GM19351 (cell line): ENCODE measurements around the gene ARL3.
"Not testable (repeated sequence)": the region's sequence is repeated elsewhere in the genome, so short reads cannot be mapped to it uniquely, and the experiment has no call there.

Source experiments
- ATAC-seq: cut with Tn5 transposase; IDR thresholded peaks from one replicate; pipeline ENCODE4 v1.9.1; 2021; ENCODE audit warnings: mild to moderate bottlenecking, moderate library complexity; ENCODE audit not compliant: unreplicated experiment

ARL3 gene

GRCh38 chr10:102713814-102714620 is at the start of gene ARL3:
Gene ARL3, minus strand, starts transcription at chr10:102714397. Its CDS starts 122 bp downstream, at chr10:102714275.
- peak; percentile 76 for ATAC-seq

- no peak for ATAC-seq
These were observed 48.9 kb upstream of the ARL3 start for GRCh38 chr10:102763037-102763607.

GRCh38 chr10:102762401-102763015 is 48.3 kb upstream of the ARL3 start:
- no peak for ATAC-seq

GRCh38 chr10:102761981-102762380 is 47.8 kb upstream of the ARL3 start:
- no peak for ATAC-seq

GRCh38 chr10:102759497-102760210 is 45.5 kb upstream of the ARL3 start:
- ATAC-seq: no peak

GRCh38 chr10:102758933-102759262 is 44.7 kb upstream of the ARL3 start:
- ATAC-seq: not testable (repeated sequence)

- no peak for ATAC-seq
These were observed 44.2 kb upstream of the ARL3 start for GRCh38 chr10:102758240-102758932.

GRCh38 chr10:102757323-102757722 is 43.1 kb upstream of the ARL3 start:
- ATAC-seq: no peak

GRCh38 chr10:102753718-102754117 is 39.5 kb upstream of the ARL3 start:
- ATAC-seq: no peak

- ATAC-seq: no peak
These were observed 38.9 kb upstream of the ARL3 start for GRCh38 chr10:102752934-102753664.

- ATAC-seq: no peak
These were observed 38.2 kb upstream of the ARL3 start for GRCh38 chr10:102752266-102752930.

GRCh38 chr10:102745157-102745556 is 31.0 kb upstream of the ARL3 start:
- ATAC-seq: no peak

- ATAC-seq: peak; percentile 12
These were observed 30.3 kb upstream of the ARL3 start for GRCh38 chr10:102744374-102745051.

GRCh38 chr10:102743588-102744373 is 29.6 kb upstream of the ARL3 start, which contains the start of gene WBP1L:
Gene WBP1L, plus strand, starts transcription at chr10:102743948. Its CDS starts 106 bp downstream, at chr10:102744054.
- ATAC-seq: peak; percentile 97

GRCh38 chr10:102743078-102743587 is 28.9 kb upstream of the ARL3 start:
- no peak for ATAC-seq

- ATAC-seq: not testable (repeated sequence)
These were observed 28.1 kb upstream of the ARL3 start for GRCh38 chr10:102742313-102742712.

- no peak for ATAC-seq
These were observed 27.6 kb upstream of the ARL3 start for GRCh38 chr10:102741726-102742237.

- ATAC-seq: no peak
These were observed 26.0 kb upstream of the ARL3 start for GRCh38 chr10:102740229-102740628.
